GM21717 (cell line): ENCODE results near the gene SYN1.
A peak's percentile ranks its signal among the peaks of the same experiment; 100 is the strongest.

Source experiments
- ATAC-seq: cut with Tn5 transposase; IDR thresholded peaks from one replicate; pipeline ENCODE4 v1.9.1; 2021; ENCODE audit warnings: mild to moderate bottlenecking, moderate library complexity; ENCODE audit not compliant: unreplicated experiment

SYN1 gene

DNA sequence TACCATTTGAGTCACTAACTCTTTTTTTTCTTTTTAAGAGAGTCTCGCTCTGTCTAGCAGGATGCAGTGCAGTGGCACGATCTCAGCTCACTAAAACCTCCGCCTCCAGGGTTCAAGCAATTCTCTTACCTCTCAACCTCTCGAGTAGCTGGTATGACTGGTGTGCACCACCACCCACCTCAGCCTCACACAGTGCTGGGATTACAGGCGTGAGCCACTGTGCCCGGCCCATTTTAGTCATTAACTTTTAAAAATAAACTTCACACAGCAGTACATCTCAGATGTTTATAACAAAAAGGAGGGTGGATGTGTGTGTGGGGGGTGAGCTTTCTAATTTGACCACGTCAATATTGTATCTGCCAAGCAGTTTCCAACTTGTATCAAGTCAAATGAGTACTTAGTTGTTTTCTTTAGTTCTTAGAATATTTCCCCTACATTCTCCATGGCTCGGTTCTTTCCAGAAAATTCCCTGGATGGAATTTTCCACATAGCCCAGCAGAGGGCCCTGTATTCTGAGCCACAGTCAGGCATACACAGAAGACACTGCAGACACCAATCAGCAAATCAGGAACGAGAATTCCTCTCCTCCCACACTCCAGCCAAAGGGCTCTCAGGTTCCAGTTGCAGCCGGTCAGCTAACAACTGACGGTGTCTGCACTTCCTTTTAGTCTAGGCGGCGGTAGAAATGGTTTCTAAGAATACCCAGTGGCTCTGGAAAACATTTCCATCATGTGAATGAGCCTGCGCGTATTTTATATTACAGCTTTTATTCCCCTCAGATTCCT lies 78.7 kb downstream of the SYN1 start:
- no peak for ATAC-seq

- no peak for ATAC-seq
Measured at GRCh38 chrX:47539860-47540259, 79.8 kb downstream of the SYN1 start.

- ATAC-seq, result no peak
Measured at GRCh38 chrX:47530049-47530448, 89.6 kb downstream of the SYN1 start.

DNA sequence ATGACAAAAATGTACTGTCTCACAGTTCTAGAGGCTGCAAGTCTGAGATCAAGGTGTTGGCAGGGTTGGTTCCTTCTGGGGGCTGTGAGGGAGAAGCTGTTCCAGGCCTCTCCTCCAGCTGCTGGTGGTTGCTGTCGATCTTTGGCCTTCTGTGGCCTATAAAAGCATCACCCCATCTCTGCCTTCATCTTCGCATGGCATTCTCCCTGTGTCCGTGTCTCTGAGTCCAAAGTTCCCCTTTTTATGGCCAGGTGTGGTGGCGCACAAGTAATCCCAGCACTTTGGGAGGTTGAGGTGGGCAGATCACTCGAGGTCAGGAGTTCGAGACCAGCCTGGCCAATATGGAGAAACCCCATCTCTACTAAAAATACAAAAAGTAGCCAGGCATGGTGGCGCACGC lies 90.1 kb downstream of the SYN1 start:
- ATAC-seq, result no peak

DNA sequence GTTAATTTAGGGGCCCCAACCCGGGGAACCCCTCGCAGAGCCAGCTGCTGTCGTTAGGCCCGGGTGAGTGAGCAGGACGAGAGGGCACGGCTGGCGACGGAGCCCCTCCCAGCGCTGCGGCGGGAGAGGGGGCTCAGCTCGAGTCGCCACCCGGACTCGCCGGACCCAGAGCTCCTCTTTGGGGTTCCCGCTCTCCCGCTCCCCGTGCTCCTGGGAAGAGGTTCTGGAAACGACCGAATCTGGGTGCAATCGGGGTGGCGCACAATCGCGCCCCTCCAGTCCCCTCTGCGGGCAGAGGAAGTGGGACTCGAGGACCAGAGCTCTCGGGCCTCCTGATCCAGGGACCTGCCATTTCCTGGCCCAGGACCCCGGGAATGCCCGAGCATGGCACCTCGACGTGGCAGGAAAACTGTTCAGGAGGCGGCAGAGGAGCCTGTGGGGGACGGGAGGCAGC lies 95.9 kb downstream of the SYN1 start:
- ATAC-seq, result no peak

GRCh38 chrX:47523297-47523696 lies 96.4 kb downstream of the SYN1 start:
- peak; percentile 82 for ATAC-seq
